Stimulated activated CD4-positive, alpha-beta T cell treated with anti-CD3 and anti-CD28 coated beads, Interleukin-15, amount 100 ng/mL, for 24 hours (primary cell): Measurements from ENCODE around the gene AMER3.
A peak's percentile ranks its signal among the peaks of the same experiment; 100 is the strongest.

ENCODE experiments used
- DNase-seq: peaks from one replicate; pipeline ENCODE4 v3.0.0-alpha.2; 2020

AMER3 gene

GRCh38 chr2:130786076-130786475, 30.7 kb downstream of the AMER3 start:
- no peak for DNase-seq

- DNase-seq, result no peak
Measured at GRCh38 chr2:130787841-130788240, 32.5 kb downstream of the AMER3 start.

- no peak for DNase-seq
Measured at GRCh38 chr2:130790312-130790711, 35.0 kb downstream of the AMER3 start.

- no peak for DNase-seq
Measured at GRCh38 chr2:130790804-130791616, 35.7 kb downstream of the AMER3 start.

- DNase-seq, result no peak
Measured at GRCh38 chr2:130791617-130791939, 36.2 kb downstream of the AMER3 start.

- DNase-seq, result no peak
Measured at GRCh38 chr2:130795431-130795830, 40.1 kb downstream of the AMER3 start.

GRCh38 chr2:130796290-130796689, 41.0 kb downstream of the AMER3 start:
- no peak for DNase-seq

GRCh38 chr2:130797493-130798435, 42.4 kb downstream of the AMER3 start:
- peak; percentile 96 for DNase-seq

GRCh38 chr2:130798472-130799218, 43.3 kb downstream of the AMER3 start:
- DNase-seq, result no peak

- no peak for DNase-seq
Measured at GRCh38 chr2:130799295-130799694, 44.0 kb downstream of the AMER3 start.

- no peak for DNase-seq
Measured at GRCh38 chr2:130805613-130806012, 50.3 kb downstream of the AMER3 start.

- no peak for DNase-seq
Measured at GRCh38 chr2:130806370-130806769, 51.0 kb downstream of the AMER3 start.

- DNase-seq, result no peak
Measured at GRCh38 chr2:130807659-130808385, 52.5 kb downstream of the AMER3 start.

GRCh38 chr2:130808482-130809268, 53.3 kb downstream of the AMER3 start:
- DNase-seq, result no peak

GRCh38 chr2:130810490-130810889, 55.1 kb downstream of the AMER3 start:
- DNase-seq, result no peak

- no peak for DNase-seq
Measured at GRCh38 chr2:130813722-130814121, 58.4 kb downstream of the AMER3 start.

GRCh38 chr2:130814931-130815680, 59.8 kb downstream of the AMER3 start:
- no peak for DNase-seq
